ENCODE data around the gene PCDH9.

PCDH9 gene

GRCh38 chr13:67018775-67019174, 211.4 kb downstream of the PCDH9 start:
- no peak for DNase-seq

- DNase-seq, result no peak
Observed at GRCh38 chr13:67017276-67017675, 212.9 kb downstream of the PCDH9 start.

GRCh38 chr13:67015976-67016600, 214.0 kb downstream of the PCDH9 start:
- no peak for DNase-seq

GRCh38 chr13:67014399-67014798, 215.7 kb downstream of the PCDH9 start:
- no peak for DNase-seq

GRCh38 chr13:67013709-67014108, 216.4 kb downstream of the PCDH9 start:
- no peak for DNase-seq

- DNase-seq, result no peak
Observed at GRCh38 chr13:67008075-67008668, 222.0 kb downstream of the PCDH9 start.

GRCh38 chr13:67004511-67004910, 225.6 kb downstream of the PCDH9 start:
- no peak for DNase-seq

GRCh38 chr13:67003743-67004142, 226.4 kb downstream of the PCDH9 start:
- no peak for DNase-seq

GRCh38 chr13:67001363-67001762, 228.8 kb downstream of the PCDH9 start:
- DNase-seq, result no peak

- DNase-seq, result no peak
Observed at GRCh38 chr13:66996503-66996902, 233.6 kb downstream of the PCDH9 start.

- no peak for DNase-seq
Observed at GRCh38 chr13:66995203-66995611, 234.9 kb downstream of the PCDH9 start.

GRCh38 chr13:66994517-66995202, 235.5 kb downstream of the PCDH9 start:
- DNase-seq, result no peak

- DNase-seq, result peak; percentile 4
Observed at GRCh38 chr13:66994097-66994496, 236.0 kb downstream of the PCDH9 start.

GRCh38 chr13:66992719-66993118, 237.4 kb downstream of the PCDH9 start:
- no peak for DNase-seq

- DNase-seq, result no peak
Observed at GRCh38 chr13:66992183-66992582, 238.0 kb downstream of the PCDH9 start.

- no peak for DNase-seq
Observed at GRCh38 chr13:66984241-66984640, 245.9 kb downstream of the PCDH9 start.

- no peak for DNase-seq
Observed at GRCh38 chr13:66981912-66982311, 248.2 kb downstream of the PCDH9 start.

- no peak for DNase-seq
Observed at GRCh38 chr13:66977161-66977560, 253.0 kb downstream of the PCDH9 start.

GRCh38 chr13:66974889-66975288, 255.2 kb downstream of the PCDH9 start:
- no peak for DNase-seq

- no peak for DNase-seq
Observed at GRCh38 chr13:66974174-66974573, 256.0 kb downstream of the PCDH9 start.

- DNase-seq, result no peak
Observed at GRCh38 chr13:66972659-66973058, 257.5 kb downstream of the PCDH9 start.

- no peak for DNase-seq
Observed at GRCh38 chr13:66971004-66971403, 259.1 kb downstream of the PCDH9 start.

- no peak for DNase-seq
Observed at GRCh38 chr13:66969291-66969690, 260.8 kb downstream of the PCDH9 start.

GRCh38 chr13:66967811-66968597, 262.1 kb downstream of the PCDH9 start:
- DNase-seq, result no peak

Measured in stimulated activated CD4-positive, alpha-beta T cell treated with anti-CD3 and anti-CD28 coated beads, Interleukin-1b, Interleukin-23, amount 100 ng/mL, for 48 hours (primary cell).